ENCODE data around the gene SETBP1.

SETBP1 gene

DNA sequence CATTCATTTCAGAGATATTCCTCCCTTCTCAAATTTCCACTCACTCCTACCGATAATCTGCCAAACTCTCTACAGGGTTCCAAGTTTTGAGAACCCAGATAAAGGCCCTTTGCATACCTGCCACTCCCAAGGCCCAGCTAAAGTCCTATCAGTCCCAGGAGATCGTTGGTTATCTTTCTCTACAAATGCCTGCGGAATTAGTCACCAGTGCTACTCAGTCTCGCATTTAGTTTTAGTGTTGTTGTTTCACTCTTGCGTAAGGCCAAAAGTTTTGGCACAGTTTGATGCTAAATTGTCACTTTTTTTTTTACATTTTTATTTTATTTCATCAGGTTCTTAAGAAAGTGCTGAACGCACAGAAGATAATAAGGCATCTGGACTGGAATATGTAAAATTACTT, 29.2 kb upstream of the SETBP1 start:
- H3K9me3 ChIP-seq (replicated peaks in 1 of 2; ENCODE audit: control insufficient read depth in 2 of 2, insufficient read depth in 1 of 2, low read depth in 1 of 2, low read length in 2 of 2) = no peaks in the 10 kb centered on the region
- H2BK5ac ChIP-seq (ENCODE audit: low read length) = no peak overlapping the region
- no peak overlapping the region for H2AK5ac ChIP-seq (ENCODE audit: low read depth, low read length)
- H2BK12ac ChIP-seq (ENCODE audit: low read length) = no peak overlapping the region
- H3K79me1 ChIP-seq (ENCODE audit: low read depth, low read length) = no peaks in the 10 kb centered on the region
- H3K4ac ChIP-seq (ENCODE audit: low read length) = no peak overlapping the region
- H3K27me3 ChIP-seq (ENCODE audit: control insufficient read depth in 3 of 3, insufficient read depth in 3 of 3, low read depth in 1 of 3, low read length in 3 of 3) = no peaks in the 10 kb centered on the region
- no peak overlapping the region for H3K4me2 ChIP-seq (ENCODE audit: insufficient read depth, low read length, poor library complexity, severe bottlenecking)
- peaks cover 5% of the 10 kb centered on the region in 2 donors for H3K4me1 ChIP-seq (ENCODE audit: control insufficient read depth in 2 of 2, insufficient read depth in 1 of 2, low read depth in 1 of 2, low read length in 2 of 2)
- no peaks in the 10 kb centered on the region for H3K36me3 ChIP-seq (replicated peaks in 1 of 2; ENCODE audit: control insufficient read depth in 2 of 2, insufficient read depth in 2 of 2, low read length in 2 of 2)
- H3K14ac ChIP-seq (ENCODE audit: low read length) = no peak overlapping the region
- no peak overlapping the region for H3K9ac ChIP-seq (ENCODE audit: low read depth, low read length, poor library complexity)
- H2AFZ ChIP-seq (ENCODE audit: low read length) = no peak overlapping the region
- no peak overlapping the region for H3K18ac ChIP-seq (ENCODE audit: low read length)
- no peak overlapping the region for H3K4me3 ChIP-seq (ENCODE audit: low read length in 2 of 2)
- no peak overlapping the region for H3K23ac ChIP-seq (ENCODE audit: low read depth, low read length, poor library complexity)
- H2BK120ac ChIP-seq (ENCODE audit: low read depth, low read length) = no peak overlapping the region
- DNase-seq (ENCODE audit: low spot score) = no peak
- no peak overlapping the region for H4K8ac ChIP-seq (ENCODE audit: low read depth, low read length)
- no peak overlapping the region for H2BK15ac ChIP-seq (ENCODE audit: low read length)
- H3K27ac ChIP-seq (replicated peaks; ENCODE audit: low read length) = no peak overlapping the region
- WGBS, 2 donors (ENCODE audit: extremely low coverage in 2 of 2, insufficient read length in 2 of 2, insufficient replicate concordance in 1 of 2) = no CpG with 5 or more reads among the region's 6 CpGs
- no peak overlapping the region for H4K91ac ChIP-seq (ENCODE audit: low read depth, low read length, poor library complexity)

DNA sequence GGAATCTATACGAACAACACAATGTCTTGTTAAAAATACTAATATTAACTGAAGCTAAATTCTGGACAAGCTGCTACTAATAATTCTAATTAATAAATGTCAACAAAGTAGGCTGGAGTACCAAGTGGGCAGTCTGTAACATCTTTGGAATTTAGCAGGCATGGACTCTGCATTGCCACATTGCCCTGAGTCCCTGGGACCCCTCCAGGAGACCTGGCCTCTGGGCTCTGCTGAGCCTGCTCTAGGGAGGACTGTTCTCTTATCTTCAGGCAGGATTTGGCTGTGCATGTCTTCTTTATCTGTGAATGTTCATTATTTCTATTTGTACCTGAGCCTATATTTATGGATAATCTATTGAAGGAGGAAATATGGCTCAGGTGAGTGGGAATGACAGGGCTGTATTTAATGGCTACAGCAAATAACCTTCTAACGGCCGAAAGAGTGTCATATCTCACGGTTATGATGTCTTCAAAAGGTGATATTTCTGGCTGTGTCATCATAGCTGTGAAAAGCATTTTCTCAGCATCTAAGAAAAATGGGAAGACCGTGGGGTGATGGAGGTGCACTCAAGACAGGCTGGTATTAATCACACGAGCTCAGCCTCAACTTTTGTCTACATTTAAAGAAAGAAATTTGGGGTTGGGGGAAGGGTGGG, 28.6 kb upstream of the SETBP1 start:
- no peak overlapping the region for H3K9ac ChIP-seq (ENCODE audit: low read depth, low read length, poor library complexity)
- H3K79me1 ChIP-seq (ENCODE audit: low read depth, low read length) = no peaks in the 10 kb centered on the region
- H2BK5ac ChIP-seq (ENCODE audit: low read length) = no peak overlapping the region
- no peak overlapping the region for H2AFZ ChIP-seq (ENCODE audit: low read length)
- H3K4me1 ChIP-seq (ENCODE audit: control insufficient read depth in 2 of 2, insufficient read depth in 1 of 2, low read depth in 1 of 2, low read length in 2 of 2) = peaks cover 5% of the 10 kb centered on the region in 2 donors
- no peak overlapping the region for H2BK15ac ChIP-seq (ENCODE audit: low read length)
- no peak overlapping the region for H2BK12ac ChIP-seq (ENCODE audit: low read length)
- no peak for DNase-seq (ENCODE audit: low spot score)
- H3K18ac ChIP-seq (ENCODE audit: low read length) = no peak overlapping the region
- H3K14ac ChIP-seq (ENCODE audit: low read length) = no peak overlapping the region
- no peak overlapping the region for H4K91ac ChIP-seq (ENCODE audit: low read depth, low read length, poor library complexity)
- no peaks in the 10 kb centered on the region for H3K9me3 ChIP-seq (replicated peaks in 1 of 2; ENCODE audit: control insufficient read depth in 2 of 2, insufficient read depth in 1 of 2, low read depth in 1 of 2, low read length in 2 of 2)
- no peak overlapping the region for H3K23ac ChIP-seq (ENCODE audit: low read depth, low read length, poor library complexity)
- H3K36me3 ChIP-seq (replicated peaks in 1 of 2; ENCODE audit: control insufficient read depth in 2 of 2, insufficient read depth in 2 of 2, low read length in 2 of 2) = no peaks in the 10 kb centered on the region
- H3K27ac ChIP-seq (replicated peaks; ENCODE audit: low read length) = no peak overlapping the region
- no peak overlapping the region for H2BK120ac ChIP-seq (ENCODE audit: low read depth, low read length)
- H3K27me3 ChIP-seq (ENCODE audit: control insufficient read depth in 3 of 3, insufficient read depth in 3 of 3, low read depth in 1 of 3, low read length in 3 of 3) = no peaks in the 10 kb centered on the region
- H2AK5ac ChIP-seq (ENCODE audit: low read depth, low read length) = no peak overlapping the region
- H4K8ac ChIP-seq (ENCODE audit: low read depth, low read length) = no peak overlapping the region
- no peak overlapping the region for H3K4me2 ChIP-seq (ENCODE audit: insufficient read depth, low read length, poor library complexity, severe bottlenecking)
- no peak overlapping the region for H3K4me3 ChIP-seq (ENCODE audit: low read length in 2 of 2)
- H3K4ac ChIP-seq (ENCODE audit: low read length) = no peak overlapping the region
- no CpG with 5 or more reads among the region's 6 CpGs for WGBS, 2 donors (ENCODE audit: extremely low coverage in 2 of 2, insufficient read length in 2 of 2, insufficient replicate concordance in 1 of 2)

DNA sequence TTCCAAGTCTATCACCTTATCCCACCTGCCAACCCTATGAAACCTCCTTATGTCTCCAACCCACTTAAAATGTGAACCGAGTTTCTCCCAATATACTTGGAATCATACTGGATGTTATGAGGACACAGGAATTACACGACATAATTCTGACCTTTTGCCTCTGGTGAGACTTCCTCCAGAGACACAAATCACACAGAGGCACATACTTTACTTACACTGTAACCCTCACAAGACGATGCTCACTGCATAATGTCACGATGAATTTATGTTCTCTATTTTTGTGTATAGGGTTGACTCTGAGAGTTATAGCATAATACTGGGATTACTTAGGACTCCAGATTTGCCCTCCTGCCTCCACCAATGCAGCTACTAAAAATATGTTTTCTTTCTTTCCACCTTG, 28.0 kb upstream of the SETBP1 start:
- Histone ChIP-seq H3K4ac (ENCODE audit: low read length) (no peak overlapping the region), H3K23ac (ENCODE audit: low read depth, low read length, poor library complexity) (no peak overlapping the region), H3K27me3 (ENCODE audit: control insufficient read depth in 3 of 3, insufficient read depth in 3 of 3, low read depth in 1 of 3, low read length in 3 of 3) (no peaks in the 10 kb centered on the region), H3K79me1 (ENCODE audit: low read depth, low read length) (no peaks in the 10 kb centered on the region), H2BK15ac (ENCODE audit: low read length) (no peak overlapping the region), H4K91ac (ENCODE audit: low read depth, low read length, poor library complexity) (no peak overlapping the region), H2BK12ac (ENCODE audit: low read length) (no peak overlapping the region), H3K18ac (ENCODE audit: low read length) (no peak overlapping the region), H3K36me3 (replicated peaks in 1 of 2; ENCODE audit: control insufficient read depth in 2 of 2, insufficient read depth in 2 of 2, low read length in 2 of 2) (no peaks in the 10 kb centered on the region), H3K4me2 (ENCODE audit: insufficient read depth, low read length, poor library complexity, severe bottlenecking) (no peak overlapping the region), H3K9ac (ENCODE audit: low read depth, low read length, poor library complexity) (no peak overlapping the region), H3K4me1 (ENCODE audit: control insufficient read depth in 2 of 2, insufficient read depth in 1 of 2, low read depth in 1 of 2, low read length in 2 of 2) (peaks cover 3 to 6% of the 10 kb centered on the region in 2 donors), H3K4me3 (ENCODE audit: low read length in 2 of 2) (no peak overlapping the region), H2AFZ (ENCODE audit: low read length) (no peak overlapping the region), H3K9me3 (replicated peaks in 1 of 2; ENCODE audit: control insufficient read depth in 2 of 2, insufficient read depth in 1 of 2, low read depth in 1 of 2, low read length in 2 of 2) (no peaks in the 10 kb centered on the region), H2BK5ac (ENCODE audit: low read length) (no peak overlapping the region), H2AK5ac (ENCODE audit: low read depth, low read length) (no peak overlapping the region), H2BK120ac (ENCODE audit: low read depth, low read length) (no peak overlapping the region), H3K14ac (ENCODE audit: low read length) (no peak overlapping the region), H4K8ac (ENCODE audit: low read depth, low read length) (no peak overlapping the region), H3K27ac (replicated peaks; ENCODE audit: low read length) (no peak overlapping the region)
- DNase-seq (ENCODE audit: low spot score) = no peak
- no CpG with 5 or more reads among the region's 4 CpGs for WGBS, 2 donors (ENCODE audit: extremely low coverage in 2 of 2, insufficient read length in 2 of 2, insufficient replicate concordance in 1 of 2)

DNA sequence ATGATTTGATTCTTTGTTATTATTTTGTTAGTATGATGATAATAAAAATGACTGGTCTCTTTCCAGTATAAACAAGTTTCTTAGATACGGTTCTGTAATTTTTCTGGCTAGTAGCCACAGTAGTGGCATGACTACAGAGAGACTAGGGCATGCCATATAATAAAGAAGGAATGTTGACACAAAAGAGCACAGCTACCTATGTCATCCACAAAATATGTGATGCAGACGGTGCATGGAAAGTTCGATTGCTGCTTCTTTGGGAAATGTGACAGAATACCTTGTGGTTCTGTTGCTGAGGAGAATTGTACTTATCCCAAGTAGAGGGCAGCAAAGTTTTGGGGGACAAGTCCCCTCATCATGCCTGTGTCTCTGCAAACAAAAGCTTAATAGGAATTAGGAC, 26.1 kb upstream of the SETBP1 start:
- Histone ChIP-seq H4K91ac (ENCODE audit: low read depth, low read length, poor library complexity) (no peak overlapping the region), H4K8ac (ENCODE audit: low read depth, low read length) (no peak overlapping the region), H3K4ac (ENCODE audit: low read length) (no peak overlapping the region), H3K4me1 (ENCODE audit: control insufficient read depth in 2 of 2, insufficient read depth in 1 of 2, low read depth in 1 of 2, low read length in 2 of 2) (peaks cover 0 to 4% of the 10 kb centered on the region in 2 donors), H3K27me3 (ENCODE audit: control insufficient read depth in 3 of 3, insufficient read depth in 3 of 3, low read depth in 1 of 3, low read length in 3 of 3) (no peaks in the 10 kb centered on the region), H3K14ac (ENCODE audit: low read length) (no peak overlapping the region), H2BK15ac (ENCODE audit: low read length) (no peak overlapping the region), H2BK120ac (ENCODE audit: low read depth, low read length) (no peak overlapping the region), H2BK5ac (ENCODE audit: low read length) (no peak overlapping the region), H3K4me3 (ENCODE audit: low read length in 2 of 2) (no peak overlapping the region), H3K23ac (ENCODE audit: low read depth, low read length, poor library complexity) (no peak overlapping the region), H2BK12ac (ENCODE audit: low read length) (no peak overlapping the region), H2AFZ (ENCODE audit: low read length) (no peak overlapping the region), H3K27ac (replicated peaks; ENCODE audit: low read length) (no peak overlapping the region), H2AK5ac (ENCODE audit: low read depth, low read length) (no peak overlapping the region), H3K36me3 (replicated peaks in 1 of 2; ENCODE audit: control insufficient read depth in 2 of 2, insufficient read depth in 2 of 2, low read length in 2 of 2) (no peaks in the 10 kb centered on the region), H3K9me3 (replicated peaks in 1 of 2; ENCODE audit: control insufficient read depth in 2 of 2, insufficient read depth in 1 of 2, low read depth in 1 of 2, low read length in 2 of 2) (no peaks in the 10 kb centered on the region), H3K79me1 (ENCODE audit: low read depth, low read length) (no peaks in the 10 kb centered on the region), H3K18ac (ENCODE audit: low read length) (no peak overlapping the region), H3K4me2 (ENCODE audit: insufficient read depth, low read length, poor library complexity, severe bottlenecking) (no peak overlapping the region), H3K9ac (ENCODE audit: low read depth, low read length, poor library complexity) (no peak overlapping the region)
- DNase-seq (ENCODE audit: low spot score) = no peak
- WGBS, 2 donors (ENCODE audit: extremely low coverage in 2 of 2, insufficient read length in 2 of 2, insufficient replicate concordance in 1 of 2) = no CpG with 5 or more reads among the region's 3 CpGs

Measured in neuronal stem cell (in vitro differentiated cells).